ENCODE results near the gene C18orf32.
A peak's percentile ranks its signal among the peaks of the same experiment; 100 is the strongest.
"Not testable (repeated sequence)": the region's sequence is repeated elsewhere in the genome, so short reads cannot be mapped to it uniquely, and the experiment has no call there.

The C18orf32 gene

GRCh38 chr18:49474935-49475334 lies 12.1 kb downstream of the C18orf32 start:
- H3K9me3 ChIP-seq (ENCODE audit: low read length); H3K27me3 ChIP-seq (ENCODE audit: insufficient read depth, low read length); H3K4me1 ChIP-seq (ENCODE audit: insufficient read depth, low read length); H2AFZ ChIP-seq (ENCODE audit: low read depth, low read length); H3K4me3 ChIP-seq (ENCODE audit: low read length): not testable (repeated sequence)
- peaks cover 12% of the 10 kb centered on the region for H3K36me3 ChIP-seq (ENCODE audit: insufficient read depth, low read length)

GRCh38 chr18:49473721-49474120 lies 13.3 kb downstream of the C18orf32 start:
- Histone ChIP-seq H3K4me3 (ENCODE audit: low read length) (no peak overlapping the region), H2AFZ (ENCODE audit: low read depth, low read length) (no peak overlapping the region), H3K4me1 (ENCODE audit: insufficient read depth, low read length) (no peaks in the 10 kb centered on the region), H3K27me3 (ENCODE audit: insufficient read depth, low read length) (no peaks in the 10 kb centered on the region), H3K9me3 (ENCODE audit: low read length) (no peaks in the 10 kb centered on the region), H3K36me3 (ENCODE audit: insufficient read depth, low read length) (peaks cover 3% of the 10 kb centered on the region)

GRCh38 chr18:49472459-49472858 lies 14.6 kb downstream of the C18orf32 start:
- H2AFZ ChIP-seq (ENCODE audit: low read depth, low read length): no peak overlapping the region
- peaks cover 3% of the 10 kb centered on the region for H3K36me3 ChIP-seq (ENCODE audit: insufficient read depth, low read length)
- H3K4me3 ChIP-seq (ENCODE audit: low read length): no peak overlapping the region
- H3K4me1 ChIP-seq (ENCODE audit: insufficient read depth, low read length): no peaks in the 10 kb centered on the region
- no peaks in the 10 kb centered on the region for H3K9me3 ChIP-seq (ENCODE audit: low read length)
- H3K27me3 ChIP-seq (ENCODE audit: insufficient read depth, low read length): no peaks in the 10 kb centered on the region

GRCh38 chr18:49471532-49471931 lies 15.5 kb downstream of the C18orf32 start:
- Histone ChIP-seq H3K9me3 (ENCODE audit: low read length) (no peaks in the 10 kb centered on the region), H3K27me3 (ENCODE audit: insufficient read depth, low read length) (no peaks in the 10 kb centered on the region), H3K4me1 (ENCODE audit: insufficient read depth, low read length) (no peaks in the 10 kb centered on the region), H2AFZ (ENCODE audit: low read depth, low read length) (no peak overlapping the region), H3K4me3 (ENCODE audit: low read length) (no peak overlapping the region), H3K36me3 (ENCODE audit: insufficient read depth, low read length) (no peaks in the 10 kb centered on the region)

- Histone ChIP-seq H3K36me3 (ENCODE audit: insufficient read depth, low read length) (no peaks in the 10 kb centered on the region), H3K9me3 (ENCODE audit: low read length) (no peaks in the 10 kb centered on the region), H3K4me1 (ENCODE audit: insufficient read depth, low read length) (peaks cover 8% of the 10 kb centered on the region), H3K27me3 (ENCODE audit: insufficient read depth, low read length) (peaks cover 4% of the 10 kb centered on the region), H2AFZ (ENCODE audit: low read depth, low read length) (no peak overlapping the region), H3K4me3 (ENCODE audit: low read length) (no peak overlapping the region)
These were observed 19.4 kb downstream of the C18orf32 start for GRCh38 chr18:49467599-49467998.

- Histone ChIP-seq H3K4me1 (ENCODE audit: insufficient read depth, low read length) (peaks cover 8% of the 10 kb centered on the region), H3K27me3 (ENCODE audit: insufficient read depth, low read length) (peaks cover 4% of the 10 kb centered on the region), H3K4me3 (ENCODE audit: low read length) (no peak overlapping the region), H3K36me3 (ENCODE audit: insufficient read depth, low read length) (no peaks in the 10 kb centered on the region), H2AFZ (ENCODE audit: low read depth, low read length) (no peak overlapping the region), H3K9me3 (ENCODE audit: low read length) (no peaks in the 10 kb centered on the region)
These were observed 19.9 kb downstream of the C18orf32 start for GRCh38 chr18:49467019-49467563.

- no peak overlapping the region for H2AFZ ChIP-seq (ENCODE audit: low read depth, low read length)
- no peak overlapping the region for H3K4me3 ChIP-seq (ENCODE audit: low read length)
- H3K36me3 ChIP-seq (ENCODE audit: insufficient read depth, low read length): no peaks in the 10 kb centered on the region
- H3K9me3 ChIP-seq (ENCODE audit: low read length): no peaks in the 10 kb centered on the region
- peaks cover 4% of the 10 kb centered on the region for H3K27me3 ChIP-seq (ENCODE audit: insufficient read depth, low read length)
- H3K4me1 ChIP-seq (ENCODE audit: insufficient read depth, low read length): peaks cover 8% of the 10 kb centered on the region
These were observed 22.1 kb downstream of the C18orf32 start for GRCh38 chr18:49464718-49465598.

- no peaks in the 10 kb centered on the region for H3K36me3 ChIP-seq (ENCODE audit: insufficient read depth, low read length)
- H3K27me3 ChIP-seq (ENCODE audit: insufficient read depth, low read length): peaks cover 4% of the 10 kb centered on the region
- H3K9me3 ChIP-seq (ENCODE audit: low read length): no peaks in the 10 kb centered on the region
- H2AFZ ChIP-seq (ENCODE audit: low read depth, low read length): no peak overlapping the region
- H3K4me1 ChIP-seq (ENCODE audit: insufficient read depth, low read length): peaks cover 13% of the 10 kb centered on the region
- no peak overlapping the region for H3K4me3 ChIP-seq (ENCODE audit: low read length)
These were observed 25.4 kb downstream of the C18orf32 start for GRCh38 chr18:49461602-49461977.

- H3K4me3 ChIP-seq (ENCODE audit: low read length): peak overlapping the region; percentile 87
- H3K27me3 ChIP-seq (ENCODE audit: insufficient read depth, low read length): peaks cover 4% of the 10 kb centered on the region
- no peaks in the 10 kb centered on the region for H3K9me3 ChIP-seq (ENCODE audit: low read length)
- H2AFZ ChIP-seq (ENCODE audit: low read depth, low read length): peak overlapping the region; percentile 89
- peaks cover 13% of the 10 kb centered on the region for H3K4me1 ChIP-seq (ENCODE audit: insufficient read depth, low read length)
- no peaks in the 10 kb centered on the region for H3K36me3 ChIP-seq (ENCODE audit: insufficient read depth, low read length)
These were observed 25.9 kb downstream of the C18orf32 start for GRCh38 chr18:49460976-49461601.

- no peaks in the 10 kb centered on the region for H3K36me3 ChIP-seq (ENCODE audit: insufficient read depth, low read length)
- no peaks in the 10 kb centered on the region for H3K9me3 ChIP-seq (ENCODE audit: low read length)
- H3K27me3 ChIP-seq (ENCODE audit: insufficient read depth, low read length): peaks cover 4% of the 10 kb centered on the region
- H3K4me3 ChIP-seq (ENCODE audit: low read length): peak overlapping the region; percentile 87
- H3K4me1 ChIP-seq (ENCODE audit: insufficient read depth, low read length): peaks cover 5% of the 10 kb centered on the region
- peak overlapping the region; percentile 89 for H2AFZ ChIP-seq (ENCODE audit: low read depth, low read length)
These were observed 27.4 kb downstream of the C18orf32 start for GRCh38 chr18:49459404-49460171.

GRCh38 chr18:49457616-49458015 lies 29.4 kb downstream of the C18orf32 start:
- no peaks in the 10 kb centered on the region for H3K27me3 ChIP-seq (ENCODE audit: insufficient read depth, low read length)
- H3K4me3 ChIP-seq (ENCODE audit: low read length): no peak overlapping the region
- no peaks in the 10 kb centered on the region for H3K36me3 ChIP-seq (ENCODE audit: insufficient read depth, low read length)
- H2AFZ ChIP-seq (ENCODE audit: low read depth, low read length): no peak overlapping the region
- peaks cover 5% of the 10 kb centered on the region for H3K4me1 ChIP-seq (ENCODE audit: insufficient read depth, low read length)
- H3K9me3 ChIP-seq (ENCODE audit: low read length): peaks cover 4% of the 10 kb centered on the region

- Histone ChIP-seq H3K4me3 (ENCODE audit: low read length) (no peak overlapping the region), H3K9me3 (ENCODE audit: low read length) (peaks cover 6% of the 10 kb centered on the region), H2AFZ (ENCODE audit: low read depth, low read length) (no peak overlapping the region), H3K27me3 (ENCODE audit: insufficient read depth, low read length) (no peaks in the 10 kb centered on the region), H3K36me3 (ENCODE audit: insufficient read depth, low read length) (no peaks in the 10 kb centered on the region), H3K4me1 (ENCODE audit: insufficient read depth, low read length) (peaks cover 5% of the 10 kb centered on the region)
These were observed 30.2 kb downstream of the C18orf32 start for GRCh38 chr18:49456794-49457193.

GRCh38 chr18:49452534-49452933 lies 34.5 kb downstream of the C18orf32 start:
- not testable (repeated sequence) for H3K4me1 ChIP-seq (ENCODE audit: insufficient read depth, low read length); H3K9me3 ChIP-seq (ENCODE audit: low read length); H2AFZ ChIP-seq (ENCODE audit: low read depth, low read length); H3K4me3 ChIP-seq (ENCODE audit: low read length); H3K27me3 ChIP-seq (ENCODE audit: insufficient read depth, low read length); H3K36me3 ChIP-seq (ENCODE audit: insufficient read depth, low read length)
